ENCODE data around the gene PGA3.
"Not testable (repeated sequence)": the region's sequence is repeated elsewhere in the genome, so short reads cannot be mapped to it uniquely, and the experiment has no call there.

PGA3 gene

DNA sequence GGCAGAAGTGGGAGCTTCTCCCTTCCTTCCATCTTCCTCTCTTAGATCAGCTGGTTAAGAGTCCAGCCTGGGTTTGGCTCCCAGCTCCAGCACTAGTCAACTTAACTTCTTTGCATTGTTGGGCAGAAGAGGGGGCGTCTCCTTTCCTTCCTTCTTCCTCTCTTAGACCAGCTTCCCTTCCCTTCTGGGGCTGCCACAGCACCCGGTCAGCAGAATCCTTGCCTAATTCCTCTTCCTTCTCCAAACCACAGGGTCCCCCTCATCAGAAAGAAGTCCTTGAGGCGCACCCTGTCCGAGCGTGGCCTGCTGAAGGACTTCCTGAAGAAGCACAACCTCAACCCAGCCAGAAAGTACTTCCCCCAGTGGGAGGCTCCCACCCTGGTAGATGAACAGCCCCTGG lies 19.4 kb downstream of the PGA3 start:
- not testable (repeated sequence) for H3K4me2 ChIP-seq (ENCODE audit: low read depth, low read length, poor library complexity, severe bottlenecking); H3K9ac ChIP-seq (ENCODE audit: low read length); H3K36me3 ChIP-seq (ENCODE audit: low read length); H4K20me1 ChIP-seq (ENCODE audit: low read depth, low read length); H2AFZ ChIP-seq (ENCODE audit: low read depth, low read length, severe bottlenecking); H3K79me2 ChIP-seq (ENCODE audit: insufficient read depth, low read length); H3F3A ChIP-seq (ENCODE audit: insufficient read depth); H3K27me3 ChIP-seq (ENCODE audit: low read length); H3K4me3 ChIP-seq (ENCODE audit: insufficient read depth, low read length, poor library complexity, severe bottlenecking); H3K9me2 ChIP-seq (replicated peaks; ENCODE audit: insufficient read depth, low read length); H3K27ac ChIP-seq (ENCODE audit: low read depth, low read length); H3K9me3 ChIP-seq (ENCODE audit: insufficient read depth, low read length)

DNA sequence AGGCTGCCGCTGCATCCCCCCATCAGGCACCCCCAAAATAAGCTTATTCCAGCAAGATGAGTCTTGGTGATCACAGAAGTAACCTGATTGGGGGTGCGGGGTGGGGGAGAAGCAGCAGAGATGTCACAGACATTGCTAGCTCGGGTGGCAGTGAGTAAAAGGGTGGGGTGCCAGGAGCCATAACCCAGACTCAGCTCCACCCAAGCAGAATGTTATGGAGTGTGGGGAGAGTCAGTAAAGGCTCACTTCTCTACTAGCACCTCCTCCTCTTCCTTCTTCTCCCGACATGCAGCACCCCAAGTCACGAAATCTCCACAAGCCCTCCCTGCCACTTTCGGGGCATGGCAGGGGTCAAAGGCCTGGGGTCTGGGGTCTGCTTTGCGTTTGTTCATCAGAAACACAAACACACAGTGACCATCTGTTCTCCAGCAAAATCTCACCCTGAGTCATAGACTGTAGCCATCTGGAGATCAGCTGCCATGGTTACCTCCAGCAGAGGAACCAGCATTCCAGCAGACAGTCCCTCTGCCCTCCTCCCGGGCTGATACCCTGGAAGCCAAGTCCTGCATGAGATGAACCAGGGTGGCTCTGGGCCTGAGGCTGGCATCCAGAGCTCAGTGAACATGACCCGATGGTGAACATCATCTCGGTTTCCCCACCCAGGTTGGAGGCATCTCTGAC lies 23.3 kb downstream of the PGA3 start:
- not testable (repeated sequence) for H2AFZ ChIP-seq (ENCODE audit: low read depth, low read length, severe bottlenecking); H3K27me3 ChIP-seq (ENCODE audit: low read length); H3K27ac ChIP-seq (ENCODE audit: low read depth, low read length); H3K4me2 ChIP-seq (ENCODE audit: low read depth, low read length, poor library complexity, severe bottlenecking); H4K20me1 ChIP-seq (ENCODE audit: low read depth, low read length); H3K9me2 ChIP-seq (replicated peaks; ENCODE audit: insufficient read depth, low read length); H3K9ac ChIP-seq (ENCODE audit: low read length); H3K4me3 ChIP-seq (ENCODE audit: insufficient read depth, low read length, poor library complexity, severe bottlenecking); H3F3A ChIP-seq (ENCODE audit: insufficient read depth); H3K79me2 ChIP-seq (ENCODE audit: insufficient read depth, low read length); H3K9me3 ChIP-seq (ENCODE audit: insufficient read depth, low read length); H3K36me3 ChIP-seq (ENCODE audit: low read length)

DNA sequence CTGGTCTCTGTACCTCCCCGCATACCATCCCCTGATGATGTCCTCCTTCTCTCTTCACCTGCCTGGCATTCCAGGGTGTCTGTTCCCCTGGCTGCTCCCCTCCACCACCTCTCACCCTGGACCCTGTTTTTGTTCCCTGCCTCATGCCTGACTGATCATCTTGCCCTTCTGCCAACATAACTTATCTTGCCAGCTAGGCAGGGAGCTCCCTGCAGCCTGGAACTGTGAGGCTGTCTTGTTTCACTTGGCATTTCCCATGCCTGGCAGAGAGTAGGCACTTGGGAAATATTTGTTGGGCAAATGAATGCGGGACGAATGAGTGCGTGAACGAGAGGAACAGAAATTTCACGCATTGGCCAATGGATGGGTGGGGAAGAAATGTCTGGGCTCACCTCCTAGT lies 26.1 kb downstream of the PGA3 start:
- not testable (repeated sequence) for H3K9me2 ChIP-seq (replicated peaks; ENCODE audit: insufficient read depth, low read length); H3K4me3 ChIP-seq (ENCODE audit: insufficient read depth, low read length, poor library complexity, severe bottlenecking); H3F3A ChIP-seq (ENCODE audit: insufficient read depth); H3K4me2 ChIP-seq (ENCODE audit: low read depth, low read length, poor library complexity, severe bottlenecking); H3K9me3 ChIP-seq (ENCODE audit: insufficient read depth, low read length); H3K79me2 ChIP-seq (ENCODE audit: insufficient read depth, low read length); H4K20me1 ChIP-seq (ENCODE audit: low read depth, low read length); H3K9ac ChIP-seq (ENCODE audit: low read length); H3K36me3 ChIP-seq (ENCODE audit: low read length); H3K27me3 ChIP-seq (ENCODE audit: low read length); H2AFZ ChIP-seq (ENCODE audit: low read depth, low read length, severe bottlenecking); H3K27ac ChIP-seq (ENCODE audit: low read depth, low read length)

DNA sequence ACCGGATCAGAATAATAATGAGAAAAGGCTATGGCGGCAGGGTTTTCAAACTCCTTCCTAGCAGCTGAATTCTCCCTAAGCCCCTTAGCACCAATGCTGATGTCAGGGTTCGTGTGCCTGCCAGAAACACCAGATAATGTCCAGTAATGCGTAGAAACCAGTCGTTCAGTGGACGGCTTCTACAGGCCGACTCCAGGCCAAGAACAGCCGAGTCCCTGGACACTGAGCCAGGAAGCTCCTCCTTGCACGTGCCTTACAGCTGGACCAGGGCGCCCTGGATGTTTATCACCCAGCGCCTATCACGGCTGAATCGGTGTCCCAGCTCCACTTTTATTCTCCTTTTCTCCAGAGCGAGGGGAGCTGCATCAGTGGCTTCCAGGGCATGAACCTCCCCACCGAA lies 27.7 kb downstream of the PGA3 start:
- H3K9ac ChIP-seq (ENCODE audit: low read length); H3K79me2 ChIP-seq (ENCODE audit: insufficient read depth, low read length); H3K36me3 ChIP-seq (ENCODE audit: low read length): not testable (repeated sequence)

DNA sequence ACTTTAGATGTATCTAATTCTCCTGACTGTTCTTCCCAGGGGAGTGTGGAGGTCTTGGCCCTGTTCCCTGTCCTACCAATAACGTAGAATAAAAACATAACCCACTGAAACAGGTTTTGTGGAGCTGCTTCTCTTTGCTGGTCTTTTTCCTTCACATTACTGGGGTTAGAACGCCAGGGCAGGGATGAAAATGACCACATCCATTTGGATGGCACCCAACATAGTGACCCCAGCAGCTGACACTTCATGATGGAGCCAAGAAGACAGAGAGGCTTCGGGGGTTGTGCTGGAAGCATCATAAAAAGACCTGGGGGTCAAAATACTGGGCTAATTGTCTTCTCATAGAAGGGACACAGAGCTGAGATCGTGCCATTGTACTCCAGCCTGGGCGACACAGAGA lies 28.3 kb downstream of the PGA3 start:
- H2AFZ ChIP-seq (ENCODE audit: low read depth, low read length, severe bottlenecking); H3K9me2 ChIP-seq (replicated peaks; ENCODE audit: insufficient read depth, low read length); H3K36me3 ChIP-seq (ENCODE audit: low read length); H3K27me3 ChIP-seq (ENCODE audit: low read length); H3K79me2 ChIP-seq (ENCODE audit: insufficient read depth, low read length); H3K4me2 ChIP-seq (ENCODE audit: low read depth, low read length, poor library complexity, severe bottlenecking); H3K4me3 ChIP-seq (ENCODE audit: insufficient read depth, low read length, poor library complexity, severe bottlenecking); H3K9ac ChIP-seq (ENCODE audit: low read length); H3K27ac ChIP-seq (ENCODE audit: low read depth, low read length); H3F3A ChIP-seq (ENCODE audit: insufficient read depth); H4K20me1 ChIP-seq (ENCODE audit: low read depth, low read length); H3K9me3 ChIP-seq (ENCODE audit: insufficient read depth, low read length): not testable (repeated sequence)

More for the DNA sequence above, 27.7 kb downstream of the PGA3 start:
- H3K27me3 ChIP-seq (ENCODE audit: low read length); H3K9me3 ChIP-seq (ENCODE audit: insufficient read depth, low read length); H3K4me2 ChIP-seq (ENCODE audit: low read depth, low read length, poor library complexity, severe bottlenecking); H3K4me3 ChIP-seq (ENCODE audit: insufficient read depth, low read length, poor library complexity, severe bottlenecking); H4K20me1 ChIP-seq (ENCODE audit: low read depth, low read length); H3K27ac ChIP-seq (ENCODE audit: low read depth, low read length); H3F3A ChIP-seq (ENCODE audit: insufficient read depth); H2AFZ ChIP-seq (ENCODE audit: low read depth, low read length, severe bottlenecking); H3K9me2 ChIP-seq (replicated peaks; ENCODE audit: insufficient read depth, low read length): not testable (repeated sequence)

DNA sequence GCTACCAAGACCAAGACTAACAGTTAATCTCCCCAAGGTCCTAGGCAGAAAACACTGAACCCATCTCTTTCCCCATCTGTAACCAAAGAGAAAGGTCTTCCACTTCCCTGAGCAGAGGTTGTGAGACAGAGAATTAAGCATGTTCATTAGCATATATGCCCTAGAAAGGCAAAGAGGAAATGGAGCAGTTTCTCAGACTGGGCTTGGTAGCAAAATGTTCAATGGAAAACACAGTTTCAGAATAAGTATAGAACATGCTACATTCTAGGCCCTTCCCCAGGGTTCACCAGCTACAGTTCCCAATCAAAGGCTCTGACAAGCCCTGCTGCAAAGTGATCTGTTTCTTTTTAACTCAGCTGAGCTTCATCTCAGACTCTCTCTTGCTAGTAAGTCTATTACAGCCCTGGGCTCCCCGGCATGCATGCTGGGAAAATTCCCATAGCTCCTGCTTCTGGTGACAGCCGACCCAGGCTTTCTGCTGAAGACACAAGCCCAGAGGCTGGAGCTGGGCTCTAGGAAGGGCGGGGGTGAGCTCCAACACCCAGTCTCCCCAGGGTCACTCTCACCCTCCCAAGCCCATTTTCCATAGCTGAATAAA lies 29.3 kb downstream of the PGA3 start:
- not testable (repeated sequence) for H2AFZ ChIP-seq (ENCODE audit: low read depth, low read length, severe bottlenecking); H3K4me3 ChIP-seq (ENCODE audit: insufficient read depth, low read length, poor library complexity, severe bottlenecking); H3K4me2 ChIP-seq (ENCODE audit: low read depth, low read length, poor library complexity, severe bottlenecking); H3K27me3 ChIP-seq (ENCODE audit: low read length); H3K9me3 ChIP-seq (ENCODE audit: insufficient read depth, low read length); H3F3A ChIP-seq (ENCODE audit: insufficient read depth); H3K27ac ChIP-seq (ENCODE audit: low read depth, low read length); H3K9ac ChIP-seq (ENCODE audit: low read length); H3K36me3 ChIP-seq (ENCODE audit: low read length); H3K9me2 ChIP-seq (replicated peaks; ENCODE audit: insufficient read depth, low read length); H4K20me1 ChIP-seq (ENCODE audit: low read depth, low read length); H3K79me2 ChIP-seq (ENCODE audit: insufficient read depth, low read length)

DNA sequence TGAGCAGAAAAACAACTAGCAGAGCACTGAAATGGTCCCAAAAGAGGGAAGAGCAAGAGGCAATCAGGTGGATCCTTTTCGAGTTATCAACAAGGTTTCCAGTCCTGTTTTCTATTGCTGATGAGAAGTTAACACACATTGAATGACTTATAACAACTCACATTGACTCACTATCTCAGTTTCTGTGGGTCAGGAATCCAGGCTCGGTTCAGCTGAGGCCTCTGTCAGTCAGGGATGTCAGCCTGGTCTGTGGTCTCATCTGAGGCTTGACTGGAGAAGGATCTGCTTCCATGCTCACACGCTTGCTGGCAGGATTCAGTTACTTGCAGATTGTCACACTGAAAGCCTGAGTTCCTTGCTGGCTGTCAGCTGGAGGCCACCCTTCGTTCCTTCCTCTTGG lies 33.8 kb downstream of the PGA3 start:
- H3K27me3 ChIP-seq (ENCODE audit: low read length); H3K79me2 ChIP-seq (ENCODE audit: insufficient read depth, low read length); H3K9me3 ChIP-seq (ENCODE audit: insufficient read depth, low read length); H4K20me1 ChIP-seq (ENCODE audit: low read depth, low read length); H3K27ac ChIP-seq (ENCODE audit: low read depth, low read length); H3K4me3 ChIP-seq (ENCODE audit: insufficient read depth, low read length, poor library complexity, severe bottlenecking); H3K9ac ChIP-seq (ENCODE audit: low read length); H3K9me2 ChIP-seq (replicated peaks; ENCODE audit: insufficient read depth, low read length); H3K36me3 ChIP-seq (ENCODE audit: low read length); H2AFZ ChIP-seq (ENCODE audit: low read depth, low read length, severe bottlenecking); H3K4me2 ChIP-seq (ENCODE audit: low read depth, low read length, poor library complexity, severe bottlenecking); H3F3A ChIP-seq (ENCODE audit: insufficient read depth): not testable (repeated sequence)

DNA sequence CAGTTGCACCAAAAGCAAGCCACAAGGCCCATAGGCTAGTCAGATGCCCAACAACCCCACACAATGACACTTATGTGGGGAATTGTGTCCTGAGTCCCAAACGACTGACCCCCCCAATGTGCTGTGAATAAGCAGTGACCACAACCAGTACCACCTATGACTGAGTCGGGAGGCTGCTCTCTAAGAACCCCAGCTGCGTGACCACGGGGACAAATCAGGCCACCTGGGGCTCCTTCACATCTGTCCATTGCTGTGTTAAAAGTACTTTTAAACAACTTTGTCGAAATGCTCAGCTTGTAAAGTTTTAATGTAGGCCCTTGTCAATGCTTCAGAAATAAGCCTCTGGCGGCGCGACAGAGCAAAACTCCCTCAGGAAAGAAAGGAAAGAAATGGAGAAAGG lies 37.0 kb downstream of the PGA3 start:
- not testable (repeated sequence) for H4K20me1 ChIP-seq (ENCODE audit: low read depth, low read length); H3K9ac ChIP-seq (ENCODE audit: low read length); H3F3A ChIP-seq (ENCODE audit: insufficient read depth); H3K79me2 ChIP-seq (ENCODE audit: insufficient read depth, low read length); H3K4me3 ChIP-seq (ENCODE audit: insufficient read depth, low read length, poor library complexity, severe bottlenecking); H3K27me3 ChIP-seq (ENCODE audit: low read length); H2AFZ ChIP-seq (ENCODE audit: low read depth, low read length, severe bottlenecking); H3K27ac ChIP-seq (ENCODE audit: low read depth, low read length); H3K9me2 ChIP-seq (replicated peaks; ENCODE audit: insufficient read depth, low read length); H3K36me3 ChIP-seq (ENCODE audit: low read length); H3K9me3 ChIP-seq (ENCODE audit: insufficient read depth, low read length); H3K4me2 ChIP-seq (ENCODE audit: low read depth, low read length, poor library complexity, severe bottlenecking)
